ENCODE results near the gene SHISA6. TPM values are rescaled to one million over a fixed set of nuclear protein-coding genes. Genes with fewer than 3 reads are reported as not detected.

Gene SHISA6
- total and polyA plus RNA-seq, 5 donors: 0.03 to 0.08 (median 0.07) TPM; not detected in 2

- peak overlapping the region; percentile 26 for H3K4me3 ChIP-seq (ENCODE audit: low read length)
- peak; percentile 17 to 50 (median 50) for DNase-seq
- H3K27me3 ChIP-seq (ENCODE audit: control insufficient read depth, insufficient read depth): no peaks in the 10 kb centered on the region
- intact Hi-C loops (cut with DNase I): no loop called here
- no peak overlapping the region for H3K27ac ChIP-seq (ENCODE audit: low read length)
- H3K4me1 ChIP-seq (ENCODE audit: control insufficient read depth, insufficient read depth, low read length): no peaks in the 10 kb centered on the region
- H3K9me3 ChIP-seq (ENCODE audit: control insufficient read depth, low read length): no peaks in the 10 kb centered on the region
- ATAC-seq: peak; percentile 34 to 64
- under 1% methylated on average over 90 of the region's 90 CpGs for WGBS
Measured at GRCh38 chr17:11240041-11240840, 772 bp upstream of the SHISA6 start.

- WGBS: 12% methylated on average over 58 of the region's 58 CpGs
- DNase-seq: peak in 1 of 3 donors; percentile 47
- no peak overlapping the region for H3K27ac ChIP-seq (ENCODE audit: low read length)
- H3K4me1 ChIP-seq (ENCODE audit: control insufficient read depth, insufficient read depth, low read length): no peaks in the 10 kb centered on the region
- intact Hi-C loops (cut with DNase I): no loop called here
- peak overlapping the region; percentile 26 for H3K4me3 ChIP-seq (ENCODE audit: low read length)
- no peaks in the 10 kb centered on the region for H3K9me3 ChIP-seq (ENCODE audit: control insufficient read depth, low read length)
- no peak for ATAC-seq
- no peaks in the 10 kb centered on the region for H3K27me3 ChIP-seq (ENCODE audit: control insufficient read depth, insufficient read depth)
Measured at GRCh38 chr17:11241611-11242226, 706 bp downstream of the SHISA6 start.

GRCh38 chr17:11242411-11242810 is 1.4 kb downstream of the SHISA6 start:
- DNase-seq (no peak), ATAC-seq (no peak)
- Histone ChIP-seq H3K4me1 (ENCODE audit: control insufficient read depth, insufficient read depth, low read length) (no peaks in the 10 kb centered on the region), H3K4me3 (ENCODE audit: low read length) (no peak overlapping the region), H3K27ac (ENCODE audit: low read length) (no peak overlapping the region), H3K9me3 (ENCODE audit: control insufficient read depth, low read length) (no peaks in the 10 kb centered on the region), H3K27me3 (ENCODE audit: control insufficient read depth, insufficient read depth) (no peaks in the 10 kb centered on the region)
- intact Hi-C loops (cut with DNase I): no loop called here
- 44% methylated on average over 9 of the region's 9 CpGs for WGBS

GRCh38 chr17:11244776-11245175 is 3.8 kb downstream of the SHISA6 start:
- intact Hi-C loops (cut with DNase I): no loop called here
- DNase-seq: no peak
- no peak for ATAC-seq
- WGBS: 35% methylated on average over 6 of the region's 6 CpGs
- Histone ChIP-seq H3K4me3 (ENCODE audit: low read length) (no peak overlapping the region), H3K27me3 (ENCODE audit: control insufficient read depth, insufficient read depth) (no peaks in the 10 kb centered on the region), H3K27ac (ENCODE audit: low read length) (no peak overlapping the region), H3K4me1 (ENCODE audit: control insufficient read depth, insufficient read depth, low read length) (no peaks in the 10 kb centered on the region), H3K9me3 (ENCODE audit: control insufficient read depth, low read length) (no peaks in the 10 kb centered on the region)

GRCh38 chr17:11245187-11245586 is 4.2 kb downstream of the SHISA6 start:
- Histone ChIP-seq H3K27me3 (ENCODE audit: control insufficient read depth, insufficient read depth) (no peaks in the 10 kb centered on the region), H3K27ac (ENCODE audit: low read length) (no peak overlapping the region), H3K9me3 (ENCODE audit: control insufficient read depth, low read length) (no peaks in the 10 kb centered on the region), H3K4me3 (ENCODE audit: low read length) (no peak overlapping the region), H3K4me1 (ENCODE audit: control insufficient read depth, insufficient read depth, low read length) (no peaks in the 10 kb centered on the region)
- intact Hi-C loops (cut with DNase I): no loop called here
- 38% methylated on average over 7 of the region's 7 CpGs for WGBS
- DNase-seq (no peak), ATAC-seq (no peak)

- 82% methylated on average over 3 of the region's 3 CpGs for WGBS
- no peak for DNase-seq
- H3K27ac ChIP-seq (ENCODE audit: low read length): no peak overlapping the region
- no peaks in the 10 kb centered on the region for H3K4me1 ChIP-seq (ENCODE audit: control insufficient read depth, insufficient read depth, low read length)
- no peak for ATAC-seq
- no peaks in the 10 kb centered on the region for H3K27me3 ChIP-seq (ENCODE audit: control insufficient read depth, insufficient read depth)
- no peak overlapping the region for H3K4me3 ChIP-seq (ENCODE audit: low read length)
- intact Hi-C loops (cut with DNase I): no loop called here
- no peaks in the 10 kb centered on the region for H3K9me3 ChIP-seq (ENCODE audit: control insufficient read depth, low read length)
Measured at GRCh38 chr17:11245791-11246190, 4.8 kb downstream of the SHISA6 start.

- no peaks in the 10 kb centered on the region for H3K9me3 ChIP-seq (ENCODE audit: control insufficient read depth, low read length)
- no peak overlapping the region for H3K27ac ChIP-seq (ENCODE audit: low read length)
- ATAC-seq: no peak
- intact Hi-C loops (cut with DNase I): no loop called here
- no peak for DNase-seq
- H3K4me3 ChIP-seq (ENCODE audit: low read length): no peak overlapping the region
- 81% methylated on average over 7 of the region's 7 CpGs for WGBS
- H3K27me3 ChIP-seq (ENCODE audit: control insufficient read depth, insufficient read depth): no peaks in the 10 kb centered on the region
- H3K4me1 ChIP-seq (ENCODE audit: control insufficient read depth, insufficient read depth, low read length): no peaks in the 10 kb centered on the region
Measured at GRCh38 chr17:11250161-11250560, 9.1 kb downstream of the SHISA6 start.

GRCh38 chr17:11251561-11252107 is 10.6 kb downstream of the SHISA6 start:
- 67% methylated on average over 11 of the region's 11 CpGs for WGBS
- Histone ChIP-seq H3K4me3 (ENCODE audit: low read length) (no peak overlapping the region), H3K27ac (ENCODE audit: low read length) (no peak overlapping the region), H3K9me3 (ENCODE audit: control insufficient read depth, low read length) (no peaks in the 10 kb centered on the region), H3K27me3 (ENCODE audit: control insufficient read depth, insufficient read depth) (no peaks in the 10 kb centered on the region), H3K4me1 (ENCODE audit: control insufficient read depth, insufficient read depth, low read length) (no peaks in the 10 kb centered on the region)
- no peak for DNase-seq
- ATAC-seq: no peak
- intact Hi-C loops (cut with DNase I): no loop called here

GRCh38 chr17:11252146-11252545 is 11.1 kb downstream of the SHISA6 start:
- no peak overlapping the region for H3K4me3 ChIP-seq (ENCODE audit: low read length)
- no peak for ATAC-seq
- no peak for DNase-seq
- H3K4me1 ChIP-seq (ENCODE audit: control insufficient read depth, insufficient read depth, low read length): no peaks in the 10 kb centered on the region
- H3K9me3 ChIP-seq (ENCODE audit: control insufficient read depth, low read length): no peaks in the 10 kb centered on the region
- no peak overlapping the region for H3K27ac ChIP-seq (ENCODE audit: low read length)
- WGBS: 77% methylated on average over 11 of the region's 11 CpGs
- H3K27me3 ChIP-seq (ENCODE audit: control insufficient read depth, insufficient read depth): no peaks in the 10 kb centered on the region
- intact Hi-C loops (cut with DNase I): no loop called here

- intact Hi-C loops (cut with DNase I): no loop called here
- no peaks in the 10 kb centered on the region for H3K4me1 ChIP-seq (ENCODE audit: control insufficient read depth, insufficient read depth, low read length)
- WGBS: 69% methylated on average over 11 of the region's 11 CpGs
- H3K4me3 ChIP-seq (ENCODE audit: low read length): no peak overlapping the region
- DNase-seq: no peak
- no peaks in the 10 kb centered on the region for H3K27me3 ChIP-seq (ENCODE audit: control insufficient read depth, insufficient read depth)
- no peak overlapping the region for H3K27ac ChIP-seq (ENCODE audit: low read length)
- no peaks in the 10 kb centered on the region for H3K9me3 ChIP-seq (ENCODE audit: control insufficient read depth, low read length)
- no peak for ATAC-seq
Measured at GRCh38 chr17:11256877-11257276, 15.9 kb downstream of the SHISA6 start.

GRCh38 chr17:11264183-11264871 is 23.3 kb downstream of the SHISA6 start:
- intact Hi-C loops (cut with DNase I): no loop called here
- Histone ChIP-seq H3K4me3 (ENCODE audit: low read length) (no peak overlapping the region), H3K27ac (ENCODE audit: low read length) (no peak overlapping the region), H3K9me3 (ENCODE audit: control insufficient read depth, low read length) (no peaks in the 10 kb centered on the region), H3K4me1 (ENCODE audit: control insufficient read depth, insufficient read depth, low read length) (no peaks in the 10 kb centered on the region), H3K27me3 (ENCODE audit: control insufficient read depth, insufficient read depth) (no peaks in the 10 kb centered on the region)
- WGBS: 69% methylated on average over 2 of the region's 2 CpGs
- ATAC-seq (no peak), DNase-seq (no peak)

All from right cardiac atrium (tissue), 5 donors.